Tibial nerve (tissue), 4 donors: Measurements from ENCODE around the gene KIAA0586. TPM values are rescaled to one million over a fixed set of nuclear protein-coding genes. Genes with fewer than 3 reads are reported as not detected.

Experiments
- DNase-seq, 2 donors: peaks; one replicate each; pipeline ENCODE4 v3.0.0-alpha.2; 2019; ENCODE audit warnings: low spot score in 2 of 2
- H3K27ac ChIP-seq, 4 donors: fragments of 200-600 bp; sonication (generic) in 3 of 4; one replicate each; pipeline ENCODE4 v1.5.1; 2017 to 2019; ENCODE audit warnings: mild to moderate bottlenecking in 1 of 4
- H3K27me3 ChIP-seq, 2 donors: fragments of 200-600 bp; sonication (generic) in 1 of 2; one replicate each; pipeline versions ENCODE4 v1.5.1 to v1.6.0; 2017 to 2019
- H3K36me3 ChIP-seq, 3 donors: fragments of 200-600 bp; sonication (generic); one replicate each; pipeline ENCODE4 v1.5.1; 2018 to 2019
- H3K4me1 ChIP-seq, 4 donors: fragments of 200-600 bp; sonication (generic) in 3 of 4; one replicate each; pipeline ENCODE4 v1.5.1; 2017 to 2019
- H3K4me3 ChIP-seq, 4 donors: fragments of 200-600 bp; sonication (generic) in 3 of 4; one replicate each; pipeline ENCODE4 v1.5.1; 2017 to 2019; ENCODE audit warnings: mild to moderate bottlenecking in 1 of 4, moderate library complexity in 1 of 4
- H3K9me3 ChIP-seq, 4 donors: fragments of 200-600 bp; sonication (generic) in 3 of 4; one replicate each; pipeline ENCODE4 v1.5.1; 2017 to 2019
- EP300 ChIP-seq, 2 donors: sonication (generic); formaldehyde crosslinking; IDR thresholded peaks; one replicate each; pipeline ENCODE4 v1.6.1; 2017; ENCODE audit warnings: antibody characterized with exemption in 2 of 2, mild to moderate bottlenecking in 1 of 2
- POLR2A ChIP-seq, 2 donors: fragments of 450-650 bp; IDR thresholded peaks; one replicate each; pipeline ENCODE4 v1.6.1; 2017; ENCODE audit warnings: antibody characterized with exemption in 2 of 2, mild to moderate bottlenecking in 2 of 2, moderate library complexity in 2 of 2
- whole genome bisulfite sequencing, 2 donors: methylation state at CpG; one replicate each; pipeline ENCODE4 v1.1.5; 2018; 5-methylcytosine and 5-hydroxymethylcytosine counted together
- total RNA-seq, 4 donors: library from RNA; depleted of rRNA; stranded (reverse); fragments of >200 nt; gene quantifications; one replicate each; pipeline ENCODE4 v1.1.0, GENCODE V29; 2016
- TF ChIP-seq, protein P1 (sequence below), 5 experiments: fragments of 200-600 bp in 3 of 5; fragments of 450-650 bp in 2 of 5; sonication (generic) in 3 of 5; IDR thresholded peaks; one replicate each; pipeline ENCODE4 v1.5.1; 2016 to 2019; ENCODE audit warnings: antibody characterized with exemption in 5 of 5, mild to moderate bottlenecking in 3 of 5, moderate library complexity in 2 of 5

KIAA0586 gene
- total RNA-seq, 4 donors from 2014 or later, result 17.1 to 27.3 (median 17.5) TPM

- H3K9me3 ChIP-seq, result no peaks in the 10 kb centered on the region
- no peaks in the 10 kb centered on the region for H3K27me3 ChIP-seq
- no peaks in the 10 kb centered on the region for H3K36me3 ChIP-seq
- H3K4me3 ChIP-seq, result no peak overlapping the region
- DNase-seq, result no peak
- H3K27ac ChIP-seq, result no peak overlapping the region
- WGBS, 2 donors, result 66 to 94% methylated on average over 2 of the region's 2 CpGs
- H3K4me1 ChIP-seq, result no peaks in the 10 kb centered on the region
- TF ChIP-seq, protein P1, sequence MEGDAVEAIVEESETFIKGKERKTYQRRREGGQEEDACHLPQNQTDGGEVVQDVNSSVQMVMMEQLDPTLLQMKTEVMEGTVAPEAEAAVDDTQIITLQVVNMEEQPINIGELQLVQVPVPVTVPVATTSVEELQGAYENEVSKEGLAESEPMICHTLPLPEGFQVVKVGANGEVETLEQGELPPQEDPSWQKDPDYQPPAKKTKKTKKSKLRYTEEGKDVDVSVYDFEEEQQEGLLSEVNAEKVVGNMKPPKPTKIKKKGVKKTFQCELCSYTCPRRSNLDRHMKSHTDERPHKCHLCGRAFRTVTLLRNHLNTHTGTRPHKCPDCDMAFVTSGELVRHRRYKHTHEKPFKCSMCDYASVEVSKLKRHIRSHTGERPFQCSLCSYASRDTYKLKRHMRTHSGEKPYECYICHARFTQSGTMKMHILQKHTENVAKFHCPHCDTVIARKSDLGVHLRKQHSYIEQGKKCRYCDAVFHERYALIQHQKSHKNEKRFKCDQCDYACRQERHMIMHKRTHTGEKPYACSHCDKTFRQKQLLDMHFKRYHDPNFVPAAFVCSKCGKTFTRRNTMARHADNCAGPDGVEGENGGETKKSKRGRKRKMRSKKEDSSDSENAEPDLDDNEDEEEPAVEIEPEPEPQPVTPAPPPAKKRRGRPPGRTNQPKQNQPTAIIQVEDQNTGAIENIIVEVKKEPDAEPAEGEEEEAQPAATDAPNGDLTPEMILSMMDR (IDR thresholded peaks at IDR 0.05), result no peak
- TF ChIP-seq EP300 (IDR thresholded peaks at IDR 0.05) (no peak), POLR2A (IDR thresholded peaks at IDR 0.05) (no peak)
Observed at GRCh38 chr14:58562141-58562540, 134.6 kb downstream of the KIAA0586 start.

DNA sequence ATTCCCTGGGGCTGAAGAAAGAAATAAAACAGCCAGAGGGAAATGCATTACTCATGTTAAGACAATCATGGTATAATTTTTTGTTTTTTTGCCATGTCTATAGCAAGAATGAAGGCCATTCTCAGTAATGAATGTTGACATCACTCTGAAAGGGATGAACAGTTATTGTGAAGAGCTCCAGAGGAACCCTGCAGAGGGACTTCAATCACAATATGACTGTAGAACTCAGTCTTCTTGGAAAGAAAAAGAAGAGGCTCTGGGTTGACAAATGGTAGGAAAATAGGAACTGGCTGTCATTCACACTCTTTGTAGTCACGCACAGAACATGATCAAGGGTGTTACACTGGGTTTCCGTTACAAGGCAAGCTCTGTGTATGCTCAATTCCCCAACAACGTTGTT lies 136.5 kb downstream of the KIAA0586 start:
- Histone ChIP-seq H3K27ac (no peak overlapping the region), H3K4me3 (no peak overlapping the region), H3K27me3 (no peaks in the 10 kb centered on the region), H3K4me1 (no peaks in the 10 kb centered on the region), H3K9me3 (no peaks in the 10 kb centered on the region), H3K36me3 (no peaks in the 10 kb centered on the region)
- DNase-seq, result no peak
- TF ChIP-seq POLR2A (IDR thresholded peaks at IDR 0.05) (no peak), EP300 (IDR thresholded peaks at IDR 0.05) (no peak)
- TF ChIP-seq, protein P1 (IDR thresholded peaks at IDR 0.05), result no peak
- 75 to 87% methylated on average over 3 of the region's 3 CpGs for WGBS, 2 donors

- no peak for DNase-seq
- no peaks in the 10 kb centered on the region for H3K36me3 ChIP-seq
- H3K4me3 ChIP-seq, result no peak overlapping the region
- no peaks in the 10 kb centered on the region for H3K4me1 ChIP-seq
- no peaks in the 10 kb centered on the region for H3K27me3 ChIP-seq
- WGBS, 2 donors, result 77 to 79% methylated on average over 4 of the region's 4 CpGs
- no peaks in the 10 kb centered on the region for H3K9me3 ChIP-seq
- TF ChIP-seq, protein P1 (IDR thresholded peaks at IDR 0.05), result no peak
- TF ChIP-seq EP300 (IDR thresholded peaks at IDR 0.05) (no peak), POLR2A (IDR thresholded peaks at IDR 0.05) (no peak)
- no peak overlapping the region for H3K27ac ChIP-seq
Observed at GRCh38 chr14:58565832-58566231, 138.3 kb downstream of the KIAA0586 start.

GRCh38 chr14:58566979-58567378 lies 139.5 kb downstream of the KIAA0586 start:
- 88 to 92% methylated on average over 3 of the region's 3 CpGs for WGBS, 2 donors
- TF ChIP-seq EP300 (IDR thresholded peaks at IDR 0.05), result no peak
- TF ChIP-seq, protein P1 (IDR thresholded peaks at IDR 0.05), result no peak
- no peak for TF ChIP-seq POLR2A (IDR thresholded peaks at IDR 0.05)

DNA sequence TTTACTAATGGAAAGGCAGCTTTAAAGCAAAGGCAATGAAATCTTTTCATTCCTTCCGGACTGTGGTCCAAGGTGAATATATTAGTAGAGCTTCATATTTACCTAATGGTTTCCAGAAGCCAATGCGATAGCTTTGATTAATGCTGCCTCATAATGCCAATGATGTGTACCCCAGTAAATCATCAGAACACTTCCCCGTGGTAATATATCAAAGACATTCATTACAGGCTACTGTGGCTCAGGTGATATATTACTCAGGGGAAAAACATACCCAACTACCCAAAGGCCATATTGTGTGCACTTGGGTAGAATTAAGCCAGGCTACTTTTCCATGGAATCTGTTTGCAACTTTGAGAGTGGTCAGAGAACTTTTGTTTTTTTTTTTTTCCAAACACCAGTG lies 140.8 kb downstream of the KIAA0586 start:
- H3K27ac ChIP-seq, result no peak overlapping the region
- no peak for DNase-seq
- H3K4me1 ChIP-seq, result no peaks in the 10 kb centered on the region
- H3K27me3 ChIP-seq, result no peaks in the 10 kb centered on the region
- no peak overlapping the region for H3K4me3 ChIP-seq
- no peaks in the 10 kb centered on the region for H3K36me3 ChIP-seq
- no peak for TF ChIP-seq EP300 (IDR thresholded peaks at IDR 0.05)
- TF ChIP-seq, protein P1 (IDR thresholded peaks at IDR 0.05), result no peak
- no peak for TF ChIP-seq POLR2A (IDR thresholded peaks at IDR 0.05)
- WGBS, 2 donors, result 85 to 88% methylated on average over 3 of the region's 3 CpGs
- H3K9me3 ChIP-seq, result no peaks in the 10 kb centered on the region

More at GRCh38 chr14:58566979-58567378, 139.5 kb downstream of the KIAA0586 start:
- Histone ChIP-seq H3K4me1 (no peaks in the 10 kb centered on the region), H3K4me3 (no peak overlapping the region), H3K36me3 (no peaks in the 10 kb centered on the region), H3K27me3 (no peaks in the 10 kb centered on the region), H3K27ac (no peak overlapping the region), H3K9me3 (no peaks in the 10 kb centered on the region)
- DNase-seq, result no peak
